ENCODE data around the gene RFX2. TPM values are rescaled to one million over a fixed set of nuclear protein-coding genes. Genes with fewer than 3 reads are reported as not detected.
A peak's percentile ranks its signal among the peaks of the same experiment; 100 is the strongest.

The RFX2 gene
- total and polyA plus RNA-seq, 3 experiments from 2014 or later = 1.5 to 4.9 (median 4.2) TPM

DNA sequence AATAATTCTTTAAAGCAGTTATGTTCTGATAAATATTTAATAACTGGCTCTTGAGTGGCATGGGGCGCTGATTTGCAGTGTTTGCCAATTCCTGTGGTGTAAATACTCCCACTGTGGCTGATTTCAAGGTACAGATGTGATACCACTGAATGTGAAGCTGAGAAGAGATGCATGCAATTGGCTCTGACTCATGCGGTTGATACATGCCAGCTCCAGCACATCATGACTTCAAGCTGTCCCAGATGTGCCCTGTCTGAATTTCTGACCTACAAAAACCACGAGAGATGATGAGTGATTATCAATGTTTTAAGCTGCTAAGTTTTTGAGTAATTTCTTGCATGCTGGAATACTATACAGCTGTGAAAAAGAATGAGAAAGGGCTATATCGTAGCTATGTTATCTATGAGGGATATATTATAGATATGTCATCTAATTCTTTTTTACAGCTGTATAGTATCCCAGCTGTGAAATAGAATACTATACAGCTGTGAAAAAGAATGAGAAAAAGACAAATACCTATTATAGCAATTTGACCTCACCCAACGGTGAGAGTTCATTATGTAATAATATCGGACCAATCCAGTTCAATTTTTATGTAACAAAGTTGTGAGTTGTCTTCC lies 17.5 kb upstream of the RFX2 start:
- Histone ChIP-seq H3K4me3 (ENCODE audit: low read length) (no peak overlapping the region), H3K4me1 (ENCODE audit: insufficient read depth, low read length) (no peaks in the 10 kb centered on the region), H3K27me3 (ENCODE audit: insufficient read depth, low read length, poor library complexity, severe bottlenecking) (no peaks in the 10 kb centered on the region), H3K36me3 (ENCODE audit: insufficient read depth, low read length) (no peaks in the 10 kb centered on the region), H3K9me3 (ENCODE audit: low read length) (no peaks in the 10 kb centered on the region), H3K27ac (ENCODE audit: low read depth, low read length) (no peak overlapping the region)
- no peaks in the 10 kb centered on the region for H3K36me3 Mint-ChIP-seq
- H3K27me3 Mint-ChIP-seq = no peaks in the 10 kb centered on the region
- ChIA-PET CTCF (interaction anchor here (0.9 to 6.5 kb wide), 2 partner anchors 12 to 81 kb away, joined by 3 to 73 read pairs; no protein-coding TSS in a partner anchor), POLR2A (no interaction called here)
- H3K4me3 Mint-ChIP-seq = no peak overlapping the region
- DNase-seq = no peak
- no peaks in the 10 kb centered on the region for H3K4me1 Mint-ChIP-seq
- no peak overlapping the region for H3K27ac Mint-ChIP-seq
- peaks cover 0 to 3% (median 2%) of the 10 kb centered on the region in 5 donors for H3K9me3 Mint-ChIP-seq

DNA sequence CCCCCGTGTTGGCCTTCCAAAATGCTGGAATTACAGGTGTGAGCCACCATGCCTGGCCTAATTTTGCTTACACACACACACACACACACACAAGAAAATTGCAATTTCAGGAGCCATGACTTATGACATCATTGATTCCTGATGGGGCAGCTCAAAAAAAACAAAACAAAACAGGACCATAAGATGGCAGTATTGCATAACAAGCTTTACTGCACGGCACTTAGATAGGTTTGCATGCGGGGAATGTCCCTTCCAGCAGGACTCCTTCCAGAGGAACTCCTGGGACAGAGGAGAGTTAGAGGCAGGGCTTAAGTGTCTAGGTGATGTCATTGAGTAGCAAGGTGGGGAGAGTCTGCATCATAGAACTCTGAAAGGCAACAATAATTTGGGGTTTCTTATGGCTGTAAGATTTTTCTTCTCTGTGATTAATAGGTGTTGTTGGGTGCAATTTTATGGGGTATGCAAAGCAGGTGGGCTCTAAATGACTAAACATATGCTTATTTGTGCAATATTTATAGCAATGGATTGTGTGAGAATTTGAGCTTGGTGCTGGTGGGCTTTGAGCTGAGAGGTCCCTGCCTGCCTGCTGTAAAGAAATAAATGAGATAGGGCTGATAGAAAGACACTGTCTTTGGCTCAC lies 16.2 kb upstream of the RFX2 start:
- Mint-ChIP-seq H3K27ac (peak overlapping the region in 2 of 8 donors; percentile 6 to 47), H3K4me1 (no peaks in the 10 kb centered on the region)

DNA sequence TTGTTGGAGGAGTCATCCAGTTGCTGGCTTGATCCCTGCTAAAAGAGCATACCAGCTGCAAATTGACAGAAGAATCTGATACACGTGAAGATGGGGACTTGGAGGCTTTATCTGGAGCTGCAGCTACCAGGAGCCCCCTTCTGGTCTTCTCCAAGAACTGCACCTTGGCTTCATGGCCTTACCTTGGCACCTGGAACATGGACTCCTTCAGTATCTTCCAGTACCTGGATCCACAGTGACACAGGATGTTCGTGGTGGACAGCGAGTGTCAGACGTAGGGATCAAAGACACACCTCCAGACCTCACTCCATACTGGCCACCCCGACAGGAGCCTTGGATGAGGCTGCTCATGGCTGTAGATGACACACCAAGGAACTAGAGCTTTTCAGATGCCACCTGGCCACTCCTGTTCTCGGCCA lies 15.3 kb upstream of the RFX2 start:
- Mint-ChIP-seq H3K4me3 (no peak overlapping the region), H3K27me3 (peaks cover under 1 to 7% of the 10 kb centered on the region in 2 donors), H3K36me3 (no peaks in the 10 kb centered on the region), H3K9me3 (peaks cover 0 to 3% (median 2%) of the 10 kb centered on the region in 5 donors), H3K27ac (no peak overlapping the region), H3K4me1 (no peaks in the 10 kb centered on the region)
- CTCF ChIA-PET = interaction anchor here (0.6 to 6.5 kb wide), 21 partner anchors 10 to 174 kb away, joined by 3 to 73 read pairs (median 4); no protein-coding TSS in a partner anchor
- Histone ChIP-seq H3K36me3 (ENCODE audit: insufficient read depth, low read length) (no peaks in the 10 kb centered on the region), H3K27ac (ENCODE audit: low read depth, low read length) (no peak overlapping the region), H3K27me3 (ENCODE audit: insufficient read depth, low read length, poor library complexity, severe bottlenecking) (no peaks in the 10 kb centered on the region), H3K9me3 (ENCODE audit: low read length) (no peaks in the 10 kb centered on the region), H3K4me3 (ENCODE audit: low read length) (no peak overlapping the region), H3K4me1 (ENCODE audit: insufficient read depth, low read length) (no peaks in the 10 kb centered on the region)
- POLR2A ChIA-PET = no interaction called here
- peak; percentile 27 to 76 (median 61) for DNase-seq

More for the DNA sequence above, 16.2 kb upstream of the RFX2 start:
- H3K9me3 ChIP-seq (ENCODE audit: low read length) = no peaks in the 10 kb centered on the region
- Mint-ChIP-seq H3K27me3 (peaks cover 0 to 5% of the 10 kb centered on the region in 2 donors), H3K9me3 (peaks cover 0 to 3% (median 2%) of the 10 kb centered on the region in 5 donors), H3K36me3 (no peaks in the 10 kb centered on the region), H3K4me3 (no peak overlapping the region)
- no peaks in the 10 kb centered on the region for H3K4me1 ChIP-seq (ENCODE audit: insufficient read depth, low read length)
- H3K4me3 ChIP-seq (ENCODE audit: low read length) = no peak overlapping the region
- ChIA-PET POLR2A (interaction anchor here (0.6 kb wide), 2 partner anchors 17 to 268 kb away, joined by 6 to 10 read pairs; no protein-coding TSS in a partner anchor), CTCF (interaction anchor here (1.0 to 6.5 kb wide), 12 partner anchors 11 to 173 kb away, joined by 3 to 73 read pairs (median 6); no protein-coding TSS in a partner anchor)
- no peaks in the 10 kb centered on the region for H3K36me3 ChIP-seq (ENCODE audit: insufficient read depth, low read length)
- DNase-seq = peak in 1 of 5 donors; percentile 6
- no peak overlapping the region for H3K27ac ChIP-seq (ENCODE audit: low read depth, low read length)
- H3K27me3 ChIP-seq (ENCODE audit: insufficient read depth, low read length, poor library complexity, severe bottlenecking) = no peaks in the 10 kb centered on the region

DNA sequence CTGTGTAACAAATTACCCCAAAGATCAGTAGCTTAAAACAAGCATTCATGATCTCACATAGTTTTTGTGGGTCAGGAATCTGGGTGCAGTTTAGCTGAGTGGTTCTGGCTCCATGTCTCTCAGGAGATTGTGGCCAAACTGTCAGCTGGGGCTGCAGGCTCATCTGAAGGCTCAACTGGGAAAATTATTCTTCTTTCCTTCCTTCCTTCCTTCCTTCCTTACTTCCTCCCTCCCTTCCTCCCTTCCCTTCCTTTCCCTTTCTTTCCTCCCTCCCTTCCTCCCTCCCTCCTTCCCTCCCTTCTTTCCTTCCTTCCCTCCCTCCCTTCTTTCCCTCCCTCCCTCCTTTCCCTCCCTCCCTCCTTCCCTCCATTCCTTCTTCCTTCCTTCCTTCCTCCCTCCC lies 8.7 kb upstream of the RFX2 start:
- ChIA-PET POLR2A (no interaction called here), CTCF (no interaction called here)
- H3K9me3 Mint-ChIP-seq = peaks cover 4 to 15% (median 13%) of the 10 kb centered on the region in 5 donors

DNA sequence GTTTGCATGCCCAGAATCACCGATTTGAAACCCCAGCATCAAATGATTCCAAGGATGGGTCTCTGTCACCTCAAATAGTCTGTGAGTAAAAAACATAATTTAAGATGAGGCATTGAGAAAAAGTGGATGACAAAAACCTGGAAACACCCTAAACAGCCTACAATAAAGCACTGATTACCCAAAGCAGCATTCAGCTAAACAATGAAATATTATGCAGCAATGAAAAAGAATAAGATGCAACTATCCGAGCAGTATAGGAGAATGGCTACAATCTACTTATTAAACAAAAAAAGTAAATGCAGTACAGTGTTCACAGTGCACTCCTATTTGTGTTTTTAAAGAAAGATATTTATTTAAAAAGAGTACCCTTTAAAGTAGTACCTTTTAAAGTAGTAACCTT lies 7.7 kb upstream of the RFX2 start:
- Mint-ChIP-seq H3K4me1 (no peaks in the 10 kb centered on the region), H3K36me3 (peaks cover 0 to 4% (median 0%) of the 10 kb centered on the region in 3 donors), H3K27me3 (peaks cover 14 to 28% of the 10 kb centered on the region in 2 donors), H3K4me3 (no peak overlapping the region), H3K9me3 (peaks cover 4 to 15% (median 13%) of the 10 kb centered on the region in 5 donors), H3K27ac (no peak overlapping the region)
- no peak overlapping the region for H3K4me3 ChIP-seq (ENCODE audit: low read length)
- POLR2A ChIA-PET = no interaction called here
- CTCF ChIA-PET = interaction anchor here (2.2 kb wide), 1 partner anchor 69 kb away, joined by 7 read pairs; no protein-coding TSS in a partner anchor
- H3K27ac ChIP-seq (ENCODE audit: low read depth, low read length) = no peak overlapping the region
- H3K27me3 ChIP-seq (ENCODE audit: insufficient read depth, low read length, poor library complexity, severe bottlenecking) = no peaks in the 10 kb centered on the region
- H3K36me3 ChIP-seq (ENCODE audit: insufficient read depth, low read length) = no peaks in the 10 kb centered on the region
- no peak for DNase-seq
- H3K4me1 ChIP-seq (ENCODE audit: insufficient read depth, low read length) = no peaks in the 10 kb centered on the region
- no peaks in the 10 kb centered on the region for H3K9me3 ChIP-seq (ENCODE audit: low read length)

More for the DNA sequence above, 8.7 kb upstream of the RFX2 start:
- Histone ChIP-seq H3K9me3 (ENCODE audit: low read length) (no peaks in the 10 kb centered on the region), H3K27ac (ENCODE audit: low read depth, low read length) (no peak overlapping the region), H3K4me1 (ENCODE audit: insufficient read depth, low read length) (no peaks in the 10 kb centered on the region), H3K4me3 (ENCODE audit: low read length) (no peak overlapping the region), H3K27me3 (ENCODE audit: insufficient read depth, low read length, poor library complexity, severe bottlenecking) (no peaks in the 10 kb centered on the region), H3K36me3 (ENCODE audit: insufficient read depth, low read length) (no peaks in the 10 kb centered on the region)
- Mint-ChIP-seq H3K4me3 (no peak overlapping the region), H3K4me1 (no peaks in the 10 kb centered on the region), H3K36me3 (peaks cover 0 to 4% (median 0%) of the 10 kb centered on the region in 3 donors), H3K27me3 (peaks cover 9 to 21% of the 10 kb centered on the region in 2 donors), H3K27ac (no peak overlapping the region)
- no peak for DNase-seq

DNA sequence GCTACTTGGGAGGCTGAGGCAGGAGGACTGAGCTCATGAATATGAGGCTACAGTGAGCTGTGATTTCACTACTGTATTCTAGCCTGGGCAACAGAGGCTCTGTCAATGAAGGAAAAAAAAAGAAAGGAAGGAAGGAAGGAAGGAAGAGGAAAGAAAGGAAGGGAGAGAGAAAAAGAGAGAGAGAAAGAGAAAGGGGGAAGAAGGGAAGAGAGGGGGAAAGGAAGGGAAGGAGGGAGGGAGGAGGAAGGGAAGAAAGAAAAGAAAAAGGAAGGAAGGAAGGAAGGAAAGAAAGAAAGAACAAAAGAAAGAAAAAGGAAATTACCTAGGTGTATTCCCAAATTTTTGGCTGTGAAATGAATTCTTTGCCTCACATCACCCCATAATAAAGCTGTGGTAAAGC lies 7.2 kb upstream of the RFX2 start:
- POLR2A ChIA-PET = no interaction called here
- no peak overlapping the region for H3K27ac Mint-ChIP-seq
- CTCF ChIA-PET = interaction anchor here (2.2 kb wide), 1 partner anchor 69 kb away, joined by 7 read pairs; no protein-coding TSS in a partner anchor

DNA sequence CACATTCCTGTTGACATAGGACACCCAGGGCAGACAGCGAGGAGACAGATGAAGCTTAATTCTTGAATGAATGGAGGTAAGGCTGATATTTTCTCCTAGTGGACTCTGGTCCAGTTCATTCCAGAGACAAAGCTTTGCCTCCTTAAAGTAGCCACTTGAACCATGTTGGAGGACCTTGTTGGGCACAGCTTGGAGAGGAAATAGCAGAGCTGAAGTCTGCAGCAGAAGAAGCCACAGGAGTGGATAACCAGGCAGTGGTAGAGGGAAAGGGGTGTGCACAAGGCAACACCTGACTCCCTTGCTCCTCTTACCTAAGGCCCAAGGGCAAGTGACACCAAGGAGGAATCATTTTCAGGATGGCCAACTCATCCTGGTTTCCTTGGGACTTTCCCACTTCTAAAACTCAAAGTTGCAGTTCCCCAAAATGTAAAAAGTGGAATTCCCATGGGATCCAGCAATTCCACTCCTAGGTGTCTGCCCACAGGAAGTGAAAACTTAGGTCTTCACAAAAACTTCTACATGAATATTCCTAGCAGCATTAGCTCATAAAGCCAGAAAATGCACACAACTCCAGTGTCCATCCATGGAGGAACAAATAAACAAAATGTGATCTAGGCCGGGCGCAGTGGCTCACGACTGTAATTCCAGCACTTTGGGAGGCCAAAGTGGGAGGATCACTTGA lies 6.6 kb upstream of the RFX2 start:
- no peak overlapping the region for H3K27ac ChIP-seq (ENCODE audit: low read depth, low read length)
- ChIA-PET POLR2A (interaction anchor here (0.5 kb wide), 1 partner anchor 699 kb away, joined by 3 read pairs; no protein-coding TSS in a partner anchor), CTCF (interaction anchor here (2.2 to 2.5 kb wide), 2 partner anchors 8 to 68 kb away, joined by 7 to 8 read pairs; no protein-coding TSS in a partner anchor)
- no peaks in the 10 kb centered on the region for H3K4me1 ChIP-seq (ENCODE audit: insufficient read depth, low read length)
- H3K27me3 ChIP-seq (ENCODE audit: insufficient read depth, low read length, poor library complexity, severe bottlenecking) = no peaks in the 10 kb centered on the region
- no peak for DNase-seq
- H3K4me1 Mint-ChIP-seq = no peaks in the 10 kb centered on the region
- no peak overlapping the region for H3K27ac Mint-ChIP-seq
- no peaks in the 10 kb centered on the region for H3K9me3 ChIP-seq (ENCODE audit: low read length)
- peaks cover 14 to 28% of the 10 kb centered on the region in 2 donors for H3K27me3 Mint-ChIP-seq
- H3K4me3 Mint-ChIP-seq = no peak overlapping the region
- H3K4me3 ChIP-seq (ENCODE audit: low read length) = no peak overlapping the region
- H3K9me3 Mint-ChIP-seq = peaks cover 4 to 15% (median 13%) of the 10 kb centered on the region in 5 donors
- peaks cover 0 to 4% (median 0%) of the 10 kb centered on the region in 3 donors for H3K36me3 Mint-ChIP-seq
- no peaks in the 10 kb centered on the region for H3K36me3 ChIP-seq (ENCODE audit: insufficient read depth, low read length)

More for the DNA sequence above, 7.2 kb upstream of the RFX2 start:
- DNase-seq = no peak
- H3K4me3 ChIP-seq (ENCODE audit: low read length) = no peak overlapping the region
- no peaks in the 10 kb centered on the region for H3K27me3 ChIP-seq (ENCODE audit: insufficient read depth, low read length, poor library complexity, severe bottlenecking)
- Mint-ChIP-seq H3K9me3 (peaks cover 4 to 15% (median 13%) of the 10 kb centered on the region in 5 donors), H3K36me3 (peaks cover 0 to 4% (median 0%) of the 10 kb centered on the region in 3 donors), H3K4me1 (no peaks in the 10 kb centered on the region), H3K4me3 (no peak overlapping the region), H3K27me3 (peaks cover 14 to 28% of the 10 kb centered on the region in 2 donors)
- H3K4me1 ChIP-seq (ENCODE audit: insufficient read depth, low read length) = no peaks in the 10 kb centered on the region
- no peaks in the 10 kb centered on the region for H3K9me3 ChIP-seq (ENCODE audit: low read length)
- H3K36me3 ChIP-seq (ENCODE audit: insufficient read depth, low read length) = no peaks in the 10 kb centered on the region
- H3K27ac ChIP-seq (ENCODE audit: low read depth, low read length) = no peak overlapping the region
